Measurements from ENCODE around the gene TREH.

The TREH gene

DNA sequence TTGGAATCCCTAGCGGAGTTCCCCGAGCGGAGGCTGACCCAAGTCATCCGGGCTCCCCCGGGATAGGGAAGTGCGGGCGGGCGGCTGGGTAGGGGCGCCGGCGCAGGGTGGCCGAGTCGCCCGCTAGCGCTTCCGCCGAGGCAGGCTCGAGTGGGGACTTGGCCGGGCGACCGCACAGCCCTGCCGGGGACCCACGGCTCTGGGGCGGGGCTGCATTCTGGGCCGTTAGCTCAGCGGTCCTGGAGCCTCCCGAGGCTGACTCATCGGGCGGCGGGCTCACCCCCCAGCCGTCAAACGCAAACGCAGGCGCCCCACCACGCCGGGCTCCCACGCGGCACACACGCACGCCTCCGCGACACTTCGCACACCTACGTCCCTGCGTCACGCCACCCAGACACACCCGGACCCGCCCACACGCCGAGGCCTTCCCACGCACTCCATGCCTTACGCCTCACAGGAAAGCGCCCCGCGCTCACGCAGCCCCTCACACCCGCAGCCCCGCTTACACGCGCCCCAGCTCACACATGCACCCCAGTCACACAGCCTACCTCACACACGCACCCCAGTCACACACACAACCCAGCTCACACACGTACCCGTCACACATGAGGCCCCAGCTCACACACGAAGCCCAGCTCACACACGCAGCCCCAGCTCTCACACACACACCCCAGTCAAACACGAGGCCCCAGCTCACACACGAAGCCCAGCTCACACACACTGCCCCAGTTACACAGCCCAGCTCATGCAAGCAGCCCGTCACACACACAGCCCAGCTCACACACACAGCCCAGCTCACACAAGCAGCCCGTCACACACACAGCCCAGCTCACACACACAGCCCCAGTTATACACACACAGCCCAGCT lies 70.9 kb downstream of the TREH start:
- H3K4me3 ChIP-seq (ENCODE audit: low read depth, low read length): peak overlapping the region; percentile 52
- DNase-seq (ENCODE audit: low read depth): no peak
- TF ChIP-seq, protein P1, sequence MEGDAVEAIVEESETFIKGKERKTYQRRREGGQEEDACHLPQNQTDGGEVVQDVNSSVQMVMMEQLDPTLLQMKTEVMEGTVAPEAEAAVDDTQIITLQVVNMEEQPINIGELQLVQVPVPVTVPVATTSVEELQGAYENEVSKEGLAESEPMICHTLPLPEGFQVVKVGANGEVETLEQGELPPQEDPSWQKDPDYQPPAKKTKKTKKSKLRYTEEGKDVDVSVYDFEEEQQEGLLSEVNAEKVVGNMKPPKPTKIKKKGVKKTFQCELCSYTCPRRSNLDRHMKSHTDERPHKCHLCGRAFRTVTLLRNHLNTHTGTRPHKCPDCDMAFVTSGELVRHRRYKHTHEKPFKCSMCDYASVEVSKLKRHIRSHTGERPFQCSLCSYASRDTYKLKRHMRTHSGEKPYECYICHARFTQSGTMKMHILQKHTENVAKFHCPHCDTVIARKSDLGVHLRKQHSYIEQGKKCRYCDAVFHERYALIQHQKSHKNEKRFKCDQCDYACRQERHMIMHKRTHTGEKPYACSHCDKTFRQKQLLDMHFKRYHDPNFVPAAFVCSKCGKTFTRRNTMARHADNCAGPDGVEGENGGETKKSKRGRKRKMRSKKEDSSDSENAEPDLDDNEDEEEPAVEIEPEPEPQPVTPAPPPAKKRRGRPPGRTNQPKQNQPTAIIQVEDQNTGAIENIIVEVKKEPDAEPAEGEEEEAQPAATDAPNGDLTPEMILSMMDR (IDR thresholded peaks at IDR 0.05; ENCODE audit: low read depth, low read length, missing control alignments): no peak

DNA sequence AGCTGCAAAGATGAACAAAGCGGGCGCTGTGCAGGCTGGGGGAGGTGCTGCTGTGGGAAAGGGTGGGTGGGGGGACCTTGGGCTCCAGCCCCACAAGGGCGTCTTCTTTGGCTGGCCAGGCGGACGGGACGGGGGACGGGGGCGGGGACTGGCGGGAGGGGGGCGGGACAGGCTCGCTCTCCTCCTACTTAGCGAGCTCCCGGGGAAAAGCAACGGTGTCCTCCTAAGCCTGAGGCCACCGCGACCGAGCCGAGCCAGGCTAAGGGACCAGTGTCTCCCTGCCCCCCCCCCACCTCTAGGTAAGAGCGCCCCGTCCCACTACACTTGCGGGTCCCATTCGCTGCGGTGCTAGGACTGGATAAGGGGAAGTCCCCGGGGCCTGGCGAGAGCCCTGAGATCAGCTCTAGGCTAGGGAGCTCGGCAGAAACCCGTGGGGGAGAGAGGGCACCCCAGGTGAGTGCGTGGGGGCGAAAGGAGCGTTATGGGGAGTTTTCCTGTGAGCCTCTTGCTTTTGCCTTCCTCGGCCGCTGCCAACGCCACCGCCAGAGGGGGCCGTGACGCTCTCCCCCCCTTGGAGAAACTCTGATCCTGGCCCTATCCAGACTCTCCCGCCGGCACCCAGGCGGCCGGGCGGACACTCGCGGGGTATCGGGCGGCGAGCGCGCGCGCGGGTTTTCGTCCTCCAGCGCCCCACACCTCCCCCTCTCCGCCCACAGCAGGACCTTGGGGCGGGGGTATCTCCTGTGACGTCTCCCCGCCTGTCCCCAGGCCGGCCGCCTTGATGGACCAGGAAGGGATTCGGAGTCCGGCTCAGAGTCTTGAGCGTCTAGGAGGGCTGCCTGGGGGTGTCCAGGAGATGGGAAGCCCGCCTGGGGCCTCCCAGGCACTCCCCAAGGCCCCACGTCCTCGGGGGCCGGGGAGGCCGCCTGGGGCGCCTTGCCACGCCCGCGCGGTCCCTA lies 71.8 kb downstream of the TREH start, which contains the start of gene PHLDB1:
PHLDB1 (plus strand) TSS at position 215 of the 959 bp plus-strand sequence. CDS start 6,222 bp downstream, outside the sequence.
- peak within 1 kb of the TSS; percentile 52 for H3K4me3 ChIP-seq (ENCODE audit: low read depth, low read length)
- TF ChIP-seq, protein P1 (IDR thresholded peaks at IDR 0.05; ENCODE audit: low read depth, low read length, missing control alignments): peak; percentile 52
- no peak for DNase-seq (ENCODE audit: low read depth)

Measured in GM12864 (cell line).